CD4-positive, alpha-beta T cell treated with Interleukin-4 for 4 hours (primary cell): ENCODE data around the gene MAPKAPK2.

Experiments
- DNase-seq: peaks from one replicate; pipeline ENCODE4 v3.0.0-alpha.2; 2020

The MAPKAPK2 gene

DNA sequence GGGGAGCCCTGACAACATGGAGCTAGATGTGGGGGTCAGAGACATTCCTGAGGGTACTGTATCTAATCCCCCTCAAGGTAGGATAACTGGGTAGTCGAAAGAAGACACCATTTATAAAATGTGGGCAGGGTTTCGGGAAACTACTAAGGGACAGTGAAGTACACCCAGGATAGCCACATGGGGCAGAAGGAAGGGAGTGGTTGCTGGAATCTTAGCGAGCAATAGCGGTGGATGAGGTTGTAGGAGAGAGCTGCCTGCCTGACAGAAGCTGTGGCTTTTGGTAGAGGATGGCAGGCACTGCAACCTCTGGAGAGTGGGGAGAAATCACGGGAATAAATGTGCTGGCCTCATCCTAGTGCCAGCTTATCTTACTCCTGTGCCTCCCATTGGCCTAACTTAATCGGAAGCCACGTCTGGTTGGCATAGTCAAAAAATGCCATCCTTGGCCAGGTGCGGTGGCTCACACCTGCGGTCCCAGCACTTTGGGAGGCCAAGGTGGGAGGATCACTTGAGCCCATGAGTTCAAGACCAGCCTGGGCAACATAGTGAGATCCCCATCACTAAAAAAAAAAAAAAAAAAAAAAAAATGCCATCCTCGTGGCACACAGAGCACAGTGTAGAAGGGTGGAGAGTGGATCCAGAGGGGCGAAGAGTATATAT, 23.4 kb upstream of the MAPKAPK2 start:
- DNase-seq = no peak

DNA sequence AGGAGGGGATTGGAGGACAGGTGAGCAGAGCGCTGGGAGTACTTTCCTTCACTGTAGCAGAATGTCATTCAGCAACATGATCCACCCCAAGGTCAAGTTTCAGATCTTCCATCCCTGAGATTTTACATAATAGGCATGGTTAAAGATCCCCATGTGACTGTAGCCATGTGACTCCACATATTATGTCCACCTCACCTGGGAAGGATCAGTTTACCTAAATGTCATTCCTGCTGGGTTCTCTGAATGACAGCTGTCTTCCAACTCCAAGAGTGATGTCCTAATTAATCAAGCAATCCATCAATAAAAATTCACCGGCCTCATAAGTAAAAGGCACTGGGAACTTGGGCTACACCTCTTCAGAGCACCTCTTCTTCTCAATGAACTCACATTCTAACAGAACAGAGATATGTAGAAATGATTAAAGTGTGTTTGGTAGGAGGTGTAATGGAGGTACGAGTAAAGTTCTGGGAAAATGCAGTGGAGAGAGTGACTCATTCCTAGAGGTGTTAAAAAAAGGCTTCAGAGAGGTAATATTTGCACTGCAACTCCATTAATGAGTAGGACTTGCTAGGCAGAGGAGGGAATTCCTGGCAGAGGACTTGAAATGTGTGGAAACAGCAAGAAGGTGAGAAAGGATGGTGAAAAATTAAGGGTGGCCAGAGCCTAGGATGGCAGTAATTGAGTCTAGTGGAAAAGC, 22.2 kb upstream of the MAPKAPK2 start:
- DNase-seq = no peak

DNA sequence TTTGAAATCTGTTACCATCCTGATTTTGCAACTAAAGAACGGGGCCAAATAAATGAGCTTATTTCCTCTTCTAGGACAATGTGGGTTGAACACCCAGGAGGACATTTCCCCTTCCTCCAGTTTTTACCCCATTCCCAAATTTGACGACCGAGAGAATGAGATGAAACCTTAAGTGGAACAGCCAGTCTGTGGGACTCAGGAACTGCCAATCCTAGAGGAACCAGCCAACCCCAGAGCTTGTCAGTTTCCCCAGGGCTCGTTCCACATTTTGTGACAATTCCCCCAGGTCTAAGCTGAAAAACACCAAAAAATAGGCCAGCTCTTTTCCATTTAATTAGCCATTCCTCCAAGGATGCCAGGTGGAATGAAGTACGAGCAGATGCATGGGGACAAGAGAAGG, 21.3 kb upstream of the MAPKAPK2 start:
- DNase-seq = no peak

DNA sequence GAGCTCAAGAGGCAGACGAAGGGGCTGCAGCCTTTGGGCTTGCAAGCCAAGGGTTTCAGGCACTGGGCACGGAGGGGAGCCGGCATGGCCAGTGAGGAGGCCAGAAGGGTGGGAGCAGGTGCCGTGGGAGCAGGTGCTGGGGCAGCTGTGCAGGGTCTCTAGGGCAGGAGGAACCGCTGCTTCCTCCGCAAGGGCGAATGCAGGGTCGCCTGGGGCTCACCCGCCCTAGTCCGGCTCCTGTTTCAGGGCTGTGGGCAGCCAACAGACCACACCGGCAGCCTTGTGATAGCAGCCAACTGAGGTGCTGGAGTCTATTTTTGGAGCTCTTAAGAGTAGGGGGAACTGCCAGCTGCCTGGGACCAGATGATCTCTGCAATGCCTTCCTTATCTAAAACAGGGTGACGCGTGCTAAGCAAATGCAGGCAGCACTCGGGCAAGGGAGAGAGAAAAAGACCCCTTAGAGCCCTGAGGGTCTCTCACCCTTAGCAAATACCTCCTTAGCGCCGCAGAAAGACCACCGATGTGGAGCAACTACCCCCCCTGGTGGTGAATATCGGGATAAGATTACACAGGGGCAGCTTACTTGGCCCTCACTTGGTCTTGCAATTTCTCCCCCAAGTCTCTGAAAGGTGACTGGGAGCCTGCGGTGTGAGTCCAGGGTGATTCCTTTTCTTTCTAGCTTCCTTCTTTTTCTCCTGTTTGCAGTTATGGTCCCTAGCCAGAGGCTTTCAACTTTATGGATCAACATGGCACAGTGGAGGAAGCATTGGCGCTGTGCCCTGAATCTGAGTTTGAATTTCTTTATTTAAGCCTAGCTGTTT, 20.7 kb upstream of the MAPKAPK2 start:
- DNase-seq = peak; percentile 65

DNA sequence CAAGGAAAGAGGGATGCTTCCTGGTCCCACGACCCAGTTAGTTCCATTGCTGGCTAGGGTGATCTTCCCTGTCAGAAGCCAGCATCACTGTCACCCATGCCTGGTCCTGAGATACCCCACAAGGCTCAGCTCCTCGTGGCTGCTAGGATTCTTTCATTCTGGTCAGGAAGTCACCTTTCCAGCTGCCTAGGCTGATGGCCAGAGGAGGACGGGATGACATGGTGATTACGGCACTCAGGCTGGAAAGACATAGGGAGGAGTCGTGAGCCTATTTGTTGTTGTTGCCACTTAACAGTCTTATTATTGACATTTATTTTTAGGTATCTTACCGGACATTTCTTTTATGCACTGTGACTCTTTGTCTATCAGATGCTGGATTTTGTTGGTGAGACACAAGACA, 20.0 kb upstream of the MAPKAPK2 start:
- no peak for DNase-seq

DNA sequence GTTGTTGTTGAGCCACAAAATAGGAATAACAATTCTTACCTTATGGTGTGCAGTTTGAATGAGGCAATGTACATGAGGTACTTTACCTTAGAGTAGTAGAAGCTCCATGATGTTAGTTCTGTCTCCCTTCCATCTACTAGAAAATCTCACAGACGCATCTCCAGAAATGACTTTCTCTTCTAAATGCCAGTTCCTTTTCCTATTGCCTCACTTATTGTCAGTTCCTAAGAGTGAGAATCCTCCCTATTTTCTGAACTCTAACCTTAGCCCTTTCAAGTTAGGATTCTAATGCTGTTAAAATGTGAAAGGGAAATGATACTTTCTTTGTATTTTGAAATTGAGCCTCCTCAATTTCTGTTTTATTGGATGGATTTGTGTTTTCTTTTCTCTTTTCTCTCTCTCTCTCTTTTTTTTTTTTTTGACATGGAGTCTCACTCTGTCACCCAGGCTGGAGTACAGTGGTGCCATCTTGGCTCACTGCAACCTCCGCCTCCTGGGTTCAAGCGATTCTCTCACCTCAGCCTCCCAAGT, 18.6 kb upstream of the MAPKAPK2 start:
- no peak for DNase-seq

DNA sequence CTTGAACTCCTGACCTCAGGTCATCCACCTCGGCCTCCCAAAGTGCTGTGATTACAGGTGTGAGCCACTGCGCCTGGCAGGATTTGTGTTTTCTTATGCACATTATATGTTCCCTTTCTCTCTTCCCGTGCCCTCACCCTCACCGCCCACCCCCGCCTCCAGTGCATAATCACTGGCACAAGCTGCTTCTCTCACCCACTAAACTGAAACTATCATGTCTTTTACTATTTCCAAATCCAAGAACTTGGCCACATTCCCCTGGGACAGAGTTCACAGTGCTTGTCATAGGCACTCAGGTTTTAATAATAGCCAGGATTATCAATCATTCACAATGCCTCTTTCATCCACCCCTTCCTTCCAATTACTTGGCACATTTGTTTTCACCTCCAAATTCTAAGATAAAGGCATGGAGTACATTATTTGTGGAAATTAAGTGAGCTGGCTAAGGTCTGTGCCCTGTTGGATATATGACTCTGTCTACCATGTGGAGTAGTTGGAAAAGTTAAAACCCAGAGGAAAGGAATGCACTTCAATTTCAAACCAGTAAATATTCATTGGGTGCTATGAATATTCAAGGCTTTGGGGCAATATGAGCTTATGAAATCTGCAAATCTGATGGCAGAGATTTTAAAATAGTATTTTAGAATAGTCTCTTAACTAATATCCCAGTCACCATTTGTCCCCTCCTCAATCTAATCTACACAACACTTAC, 17.6 kb upstream of the MAPKAPK2 start:
- DNase-seq = no peak

DNA sequence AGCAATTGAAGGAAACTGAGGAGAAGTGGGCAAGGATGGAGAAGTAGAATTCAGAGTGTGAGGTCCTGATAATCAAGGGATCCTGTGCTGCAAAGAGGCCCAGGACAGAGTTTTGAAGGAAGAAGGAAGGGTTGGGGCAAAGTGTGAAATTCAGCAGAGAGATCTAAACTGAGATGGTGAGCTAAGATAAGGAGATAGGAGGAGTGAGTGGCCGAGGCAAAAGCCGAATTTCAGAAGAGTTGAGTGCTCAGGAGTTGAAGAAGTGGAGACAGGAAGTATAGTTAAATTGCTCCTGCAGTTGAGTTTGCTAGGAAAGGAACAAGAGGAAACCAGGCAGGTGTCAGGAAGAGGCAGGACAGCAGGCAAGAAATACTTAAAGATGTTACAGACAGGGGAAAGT, 16.4 kb upstream of the MAPKAPK2 start:
- DNase-seq = no peak

DNA sequence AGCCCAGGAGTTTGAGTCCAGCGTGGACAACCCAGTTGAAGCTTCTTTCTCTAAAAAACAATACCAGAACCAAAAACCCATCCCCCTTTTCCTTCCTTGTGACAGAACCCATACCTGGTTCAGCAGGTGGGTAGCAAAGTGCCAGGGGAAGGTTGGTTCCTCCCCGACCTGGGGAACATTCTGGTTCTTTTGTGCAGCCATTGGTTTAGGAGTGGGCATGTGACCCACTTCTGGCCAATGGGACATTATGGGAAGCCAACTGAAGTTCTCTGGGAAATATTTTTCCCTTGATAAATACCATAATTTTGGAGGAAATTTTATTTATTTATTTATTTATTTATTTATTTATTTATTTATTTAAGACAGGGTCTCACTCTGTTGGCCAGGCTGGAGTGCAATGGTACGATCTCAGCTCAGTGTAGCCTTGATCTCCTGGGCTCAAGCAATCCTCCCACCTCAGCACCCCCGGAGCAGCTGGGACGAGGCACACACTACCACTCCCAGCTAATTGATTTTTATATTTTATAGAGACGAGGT, 15.8 kb upstream of the MAPKAPK2 start:
- no peak for DNase-seq

DNA sequence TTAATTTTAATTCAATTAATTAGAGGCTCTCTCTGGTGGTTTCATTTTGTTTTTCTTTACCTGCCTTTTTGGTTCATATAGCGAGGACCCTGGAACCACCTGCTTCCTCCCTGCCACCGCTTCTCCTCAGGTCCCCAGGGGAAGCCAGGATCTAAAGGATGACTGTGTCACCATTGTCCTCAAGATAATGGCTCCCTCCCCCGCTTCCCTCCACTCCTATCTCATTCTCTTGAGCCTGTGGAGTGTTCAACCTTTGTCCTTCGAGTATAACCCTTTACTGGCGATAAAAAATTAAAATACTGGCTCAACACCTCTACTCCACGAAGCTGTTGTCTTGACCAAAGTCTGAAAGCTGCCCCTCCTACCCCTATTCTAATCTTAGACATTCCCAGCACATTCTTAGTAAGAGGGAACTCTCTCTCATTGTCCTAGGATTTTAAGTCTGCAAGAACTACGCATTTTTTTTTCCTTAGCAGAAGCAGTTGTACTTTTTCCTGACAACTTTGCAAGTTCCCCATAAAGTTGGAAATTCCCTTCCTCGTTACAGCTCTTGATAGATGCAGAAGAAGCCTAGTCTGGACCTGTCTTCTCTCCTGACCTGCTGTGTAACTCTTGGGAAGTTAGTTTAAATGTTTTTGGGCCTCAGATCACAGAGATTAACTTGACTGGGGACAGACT, 12.6 kb upstream of the MAPKAPK2 start:
- no peak for DNase-seq

DNA sequence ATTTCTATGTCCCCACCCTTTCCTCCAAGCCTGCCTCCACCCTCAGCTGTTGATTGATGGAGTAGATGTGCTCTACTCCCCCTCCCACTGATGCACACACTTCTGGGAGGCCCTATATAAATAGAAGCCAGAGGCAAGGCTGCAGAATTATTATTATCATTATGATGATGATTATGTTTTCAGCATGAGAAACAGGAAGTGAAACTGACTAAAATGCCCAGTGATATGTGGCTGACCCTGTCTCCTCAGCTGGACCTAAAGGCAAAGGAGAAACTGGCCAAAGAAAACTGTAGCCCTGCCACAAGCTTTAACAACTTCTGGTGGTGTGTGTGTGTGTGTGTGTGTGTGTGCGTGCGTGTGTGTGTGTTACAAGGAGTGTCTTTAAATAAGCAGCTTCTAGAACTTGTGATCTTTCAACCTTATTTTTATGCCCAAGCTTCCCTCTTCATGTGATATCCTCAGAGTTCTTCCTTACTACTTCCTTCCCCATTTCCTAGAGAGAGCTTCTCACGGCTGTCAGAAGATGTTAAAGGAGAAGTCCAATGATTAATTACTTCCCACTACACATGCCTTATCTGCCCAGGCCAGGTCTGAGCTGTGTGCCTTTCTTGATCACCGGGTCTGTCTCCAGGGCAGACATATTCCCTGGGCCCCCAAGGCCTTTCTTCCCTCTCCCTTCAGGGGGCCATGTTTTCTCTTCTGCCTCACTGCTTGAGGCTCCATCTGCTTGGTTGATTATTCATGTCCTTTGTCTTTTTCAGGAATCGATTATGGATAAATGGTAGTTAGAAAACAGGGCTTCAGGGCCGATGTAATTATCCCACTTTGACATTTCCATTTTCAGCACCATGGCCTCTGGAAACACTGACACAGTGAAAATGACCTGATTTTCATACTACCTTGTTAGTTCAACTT, 11.6 kb upstream of the MAPKAPK2 start:
- DNase-seq = no peak

DNA sequence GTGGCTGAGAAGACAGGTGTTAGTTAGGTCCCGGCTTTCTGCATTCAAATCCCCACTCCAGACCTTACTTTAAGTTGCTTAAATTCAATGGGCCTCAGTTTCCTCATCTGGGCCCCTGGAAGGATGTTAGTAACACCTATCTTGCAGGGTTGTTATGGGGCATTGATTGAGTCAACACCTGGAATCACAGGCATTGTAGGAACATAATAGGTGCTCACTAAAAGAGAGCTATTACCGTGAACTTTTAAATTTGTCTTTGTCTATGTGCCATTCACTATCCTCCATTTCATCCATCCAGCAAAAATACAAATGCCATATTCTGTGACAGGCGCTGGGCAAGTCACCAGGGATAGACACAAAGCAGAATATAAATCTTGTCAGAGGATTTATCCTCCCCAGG, 10.5 kb upstream of the MAPKAPK2 start:
- DNase-seq = no peak

DNA sequence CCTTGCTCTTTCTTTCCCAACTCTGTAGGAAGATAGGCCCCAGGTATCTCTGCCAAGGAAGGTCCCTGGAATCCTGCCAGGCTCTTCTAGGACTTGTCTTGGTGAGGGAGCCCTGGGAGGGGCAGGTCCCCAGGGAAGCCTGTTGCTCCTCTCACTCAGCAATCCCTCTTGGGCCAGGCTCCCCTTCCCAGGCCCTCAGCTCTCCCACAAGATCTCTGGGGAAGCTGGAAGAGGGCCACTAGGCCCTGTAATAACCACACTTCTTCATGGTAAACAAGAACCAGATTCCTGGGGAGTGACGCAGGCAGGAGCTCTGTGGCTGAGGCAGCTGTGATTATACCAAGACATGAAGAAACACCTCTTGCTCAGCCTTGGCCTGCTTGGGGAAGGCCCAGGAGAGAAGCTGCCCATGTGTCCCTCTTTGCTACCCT, 9.9 kb upstream of the MAPKAPK2 start:
- DNase-seq = no peak

DNA sequence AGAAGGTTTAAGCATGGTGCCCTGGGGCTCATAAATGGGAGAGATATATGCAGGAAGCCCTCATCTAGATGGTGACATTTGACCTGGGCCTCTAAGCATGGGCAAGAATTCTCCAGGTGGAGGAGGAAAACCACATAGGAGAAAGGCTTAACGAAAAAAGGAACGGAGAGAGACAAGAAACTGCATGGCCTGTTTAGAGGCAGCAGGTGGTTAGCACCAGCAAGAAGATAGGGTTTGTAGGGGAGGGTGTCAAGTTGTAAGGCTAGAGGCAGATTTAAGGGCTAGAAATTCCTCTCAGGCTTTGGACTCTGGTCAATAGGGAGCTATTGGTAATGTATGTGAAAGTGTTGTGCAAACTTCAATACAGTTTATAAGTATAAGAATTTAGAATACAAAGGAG, 8.2 kb upstream of the MAPKAPK2 start:
- no peak for DNase-seq

DNA sequence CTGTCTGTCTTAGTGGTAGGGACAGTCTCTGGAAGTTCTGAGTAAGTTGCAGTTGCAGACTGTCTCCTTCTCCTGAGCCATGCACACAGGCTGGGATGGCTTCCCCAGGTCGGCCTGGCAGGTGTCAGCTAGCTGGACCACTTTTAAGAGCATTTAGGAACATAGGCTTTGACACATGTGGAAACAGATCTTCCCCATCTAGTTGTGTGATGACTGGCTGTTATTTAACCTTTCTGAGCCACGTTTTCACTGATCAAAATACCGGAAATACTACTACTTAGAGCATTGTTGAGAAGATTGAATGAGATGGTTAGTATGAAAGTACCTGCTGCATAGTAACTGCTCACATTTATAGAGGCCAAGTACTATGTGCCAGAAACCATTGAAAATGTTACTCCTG, 6.2 kb upstream of the MAPKAPK2 start:
- DNase-seq = no peak

DNA sequence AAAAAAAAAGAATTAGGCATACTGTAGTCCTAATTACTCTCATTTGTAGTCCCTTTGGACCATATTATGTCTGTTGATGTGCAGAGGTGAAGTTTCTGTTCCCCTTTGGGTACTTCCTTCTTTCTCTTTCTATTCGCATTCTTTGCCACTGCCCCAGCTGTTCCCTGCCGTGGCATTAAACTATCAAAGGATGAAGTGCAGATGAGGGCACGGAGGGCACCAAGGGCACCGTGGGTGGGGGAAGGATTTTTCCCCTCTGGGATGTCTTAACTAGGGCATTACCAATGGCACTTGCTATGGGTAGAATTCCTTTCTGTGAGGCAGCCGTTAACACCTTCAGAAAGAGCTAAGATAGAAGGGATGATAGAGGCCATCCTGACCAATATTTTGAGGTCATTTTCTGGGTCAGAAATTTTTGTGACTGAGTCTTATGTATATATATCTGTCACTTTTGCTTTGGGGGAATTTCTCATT, 4.9 kb upstream of the MAPKAPK2 start:
- DNase-seq = no peak

DNA sequence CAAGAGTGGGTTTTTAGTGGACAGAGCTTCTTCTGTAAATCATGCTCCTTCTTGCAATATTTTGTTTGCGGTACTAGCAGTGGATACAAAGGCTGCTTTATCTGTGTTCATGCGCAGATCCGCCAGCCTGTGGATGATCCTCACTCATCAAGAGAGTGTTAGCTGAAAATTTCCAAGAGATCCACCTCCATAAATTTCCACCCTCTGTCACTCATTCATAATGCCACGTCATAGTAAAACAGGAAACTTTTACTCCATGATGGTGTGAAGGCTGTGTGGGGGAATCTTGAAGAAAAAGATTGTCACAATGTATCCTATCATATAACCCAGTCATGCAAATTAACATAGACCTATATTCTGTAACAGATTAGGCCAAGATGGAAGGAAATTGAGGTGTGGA, 4.4 kb upstream of the MAPKAPK2 start:
- DNase-seq = no peak

DNA sequence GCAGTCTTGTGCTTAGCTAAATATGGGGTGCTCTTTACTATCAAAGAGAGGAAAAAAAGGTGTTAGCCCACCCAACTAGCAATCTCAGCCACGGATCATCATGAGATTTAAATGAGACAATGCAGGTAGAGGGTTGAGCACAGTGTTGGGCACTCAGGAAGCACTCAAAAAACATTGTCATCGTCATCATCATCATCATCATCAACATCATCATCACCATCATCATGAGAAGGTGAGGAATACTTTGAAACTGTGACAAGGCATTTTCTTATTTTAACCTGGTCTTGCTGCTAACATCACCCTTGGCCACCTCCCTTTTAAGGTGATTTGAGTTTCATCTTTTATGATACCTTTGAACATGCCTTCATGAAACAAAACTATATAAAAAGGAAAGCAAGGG, 3.3 kb upstream of the MAPKAPK2 start:
- DNase-seq = no peak

DNA sequence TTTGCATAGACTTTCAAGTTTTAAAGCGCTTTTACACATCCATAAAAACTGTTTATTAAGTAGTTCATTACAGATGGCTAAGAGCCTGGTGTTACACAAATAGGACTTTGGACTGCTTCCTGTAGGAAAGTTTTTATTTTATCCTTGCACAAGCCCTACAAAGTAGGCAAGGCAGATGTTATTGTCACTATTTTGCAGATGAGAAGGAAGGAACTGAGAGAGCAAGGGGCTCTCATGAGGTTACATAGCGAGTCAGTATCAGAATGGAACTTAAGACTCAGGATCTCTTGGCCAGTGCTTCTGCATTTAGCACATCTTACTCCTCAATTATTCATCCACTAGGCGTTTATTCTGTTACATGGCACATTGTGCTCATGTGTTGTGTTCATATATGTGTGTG, 2.6 kb upstream of the MAPKAPK2 start:
- no peak for DNase-seq

DNA sequence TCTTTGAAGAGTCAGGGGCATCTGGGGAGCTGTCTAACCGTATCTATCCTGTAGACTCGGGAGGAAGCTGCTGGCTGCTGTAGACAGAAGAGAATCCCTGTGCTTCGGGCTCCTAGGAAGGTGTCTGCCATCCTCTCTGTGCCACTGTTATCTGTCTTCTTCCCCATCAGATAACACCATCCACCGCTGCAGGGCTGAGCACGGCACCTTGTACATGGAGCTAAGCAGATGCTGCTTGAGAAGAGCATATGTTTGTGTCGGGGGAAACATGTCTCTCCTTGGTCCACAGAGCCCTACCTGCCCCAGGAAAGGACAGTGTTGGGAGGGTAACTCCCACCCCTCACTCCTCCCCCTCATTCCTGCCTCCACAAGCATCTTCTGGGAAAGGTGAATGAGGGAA, 1.4 kb upstream of the MAPKAPK2 start:
- DNase-seq = no peak

DNA sequence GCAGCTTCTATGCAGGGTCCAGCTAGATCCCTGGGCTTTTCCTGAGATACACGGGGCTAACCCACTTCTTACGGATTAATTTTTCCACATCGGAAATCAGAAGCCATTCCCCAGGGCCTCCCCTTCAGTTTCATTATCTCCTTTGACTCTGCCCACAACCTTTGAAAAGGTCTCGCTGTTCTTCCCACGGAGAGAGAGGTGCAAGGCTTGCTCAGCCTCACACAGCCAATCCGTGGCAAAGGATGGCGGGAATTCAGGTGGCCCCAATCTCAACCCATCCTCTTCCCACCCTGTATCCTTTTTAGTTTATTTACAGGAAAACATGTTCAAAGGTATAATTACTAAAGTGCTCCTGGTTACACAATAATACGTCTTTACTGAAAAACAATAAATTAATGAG, 702 bp upstream of the MAPKAPK2 start:
- DNase-seq = no peak
